ENCODE measurements around the gene SZT2.
"Not testable (repeated sequence)": the region's sequence is repeated elsewhere in the genome, so short reads cannot be mapped to it uniquely, and the experiment has no call there.

- TF ChIP-seq POLR2A (IDR thresholded peaks at IDR 0.05): not testable (repeated sequence)
- TF ChIP-seq, protein P1, sequence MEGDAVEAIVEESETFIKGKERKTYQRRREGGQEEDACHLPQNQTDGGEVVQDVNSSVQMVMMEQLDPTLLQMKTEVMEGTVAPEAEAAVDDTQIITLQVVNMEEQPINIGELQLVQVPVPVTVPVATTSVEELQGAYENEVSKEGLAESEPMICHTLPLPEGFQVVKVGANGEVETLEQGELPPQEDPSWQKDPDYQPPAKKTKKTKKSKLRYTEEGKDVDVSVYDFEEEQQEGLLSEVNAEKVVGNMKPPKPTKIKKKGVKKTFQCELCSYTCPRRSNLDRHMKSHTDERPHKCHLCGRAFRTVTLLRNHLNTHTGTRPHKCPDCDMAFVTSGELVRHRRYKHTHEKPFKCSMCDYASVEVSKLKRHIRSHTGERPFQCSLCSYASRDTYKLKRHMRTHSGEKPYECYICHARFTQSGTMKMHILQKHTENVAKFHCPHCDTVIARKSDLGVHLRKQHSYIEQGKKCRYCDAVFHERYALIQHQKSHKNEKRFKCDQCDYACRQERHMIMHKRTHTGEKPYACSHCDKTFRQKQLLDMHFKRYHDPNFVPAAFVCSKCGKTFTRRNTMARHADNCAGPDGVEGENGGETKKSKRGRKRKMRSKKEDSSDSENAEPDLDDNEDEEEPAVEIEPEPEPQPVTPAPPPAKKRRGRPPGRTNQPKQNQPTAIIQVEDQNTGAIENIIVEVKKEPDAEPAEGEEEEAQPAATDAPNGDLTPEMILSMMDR (IDR thresholded peaks at IDR 0.05): not testable (repeated sequence)
Measured at GRCh38 chr1:43413426-43413825, 23.7 kb downstream of the SZT2 start.

Measured in right lobe of liver (tissue), 4 donors.